Superior temporal gyrus (tissue), 1 donor: ENCODE measurements around the gene RCAN1.
A peak's percentile ranks its signal among the peaks of the same experiment; 100 is the strongest.
"Not testable (repeated sequence)": the region's sequence is repeated elsewhere in the genome, so short reads cannot be mapped to it uniquely, and the experiment has no call there.

ENCODE experiments used
- DNase-seq: peaks from one replicate; pipeline ENCODE4 v3.0.0-alpha.2; 2016; ENCODE audit errors: extremely low spot score

Gene RCAN1

DNA sequence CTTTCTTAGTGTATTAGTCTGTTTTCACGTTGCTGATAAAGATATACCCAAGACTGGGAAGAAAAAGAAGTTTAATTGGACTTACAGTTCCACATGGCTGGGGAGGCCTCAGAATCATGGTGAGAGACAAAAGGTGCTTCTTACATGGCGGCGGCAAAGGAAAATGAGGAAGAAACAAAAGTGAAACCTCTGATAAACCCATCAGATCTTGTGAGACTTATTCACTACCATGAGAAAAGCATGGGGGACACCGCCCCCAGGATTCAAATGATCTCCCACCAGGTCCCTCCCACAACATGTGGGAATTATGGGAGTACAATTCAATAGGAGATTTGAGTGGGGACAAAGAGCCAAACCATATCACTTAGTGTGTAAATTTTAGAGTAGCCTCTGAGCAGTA is 46.1 kb downstream of the RCAN1 start:
- DNase-seq, result not testable (repeated sequence)

DNA sequence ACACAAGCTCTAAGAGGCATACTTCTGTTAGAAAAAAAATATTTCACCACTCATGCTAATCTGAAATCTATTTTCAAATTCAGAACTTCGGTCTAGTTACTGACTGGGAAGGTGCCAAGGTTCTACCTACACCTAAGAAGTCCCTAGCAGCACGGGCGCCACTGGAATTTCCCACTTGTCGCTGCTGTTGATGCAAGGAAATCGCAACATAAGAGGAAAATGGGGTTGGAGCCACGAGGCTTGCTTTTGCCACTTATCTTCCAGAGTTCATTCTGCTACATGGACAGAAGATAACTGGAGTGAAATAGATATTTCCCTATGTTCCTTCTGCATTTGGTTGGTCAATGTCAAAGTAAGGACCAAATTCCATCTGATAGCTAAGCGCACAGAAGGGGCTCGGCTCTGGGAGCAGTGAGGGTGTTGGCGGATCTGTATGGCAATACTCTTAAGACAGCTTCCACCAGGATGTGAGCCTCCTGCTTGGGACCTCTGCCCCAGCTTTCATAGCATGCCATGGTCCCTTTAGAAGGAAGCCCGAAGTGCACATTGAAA is 47.2 kb downstream of the RCAN1 start:
- no peak for DNase-seq

DNA sequence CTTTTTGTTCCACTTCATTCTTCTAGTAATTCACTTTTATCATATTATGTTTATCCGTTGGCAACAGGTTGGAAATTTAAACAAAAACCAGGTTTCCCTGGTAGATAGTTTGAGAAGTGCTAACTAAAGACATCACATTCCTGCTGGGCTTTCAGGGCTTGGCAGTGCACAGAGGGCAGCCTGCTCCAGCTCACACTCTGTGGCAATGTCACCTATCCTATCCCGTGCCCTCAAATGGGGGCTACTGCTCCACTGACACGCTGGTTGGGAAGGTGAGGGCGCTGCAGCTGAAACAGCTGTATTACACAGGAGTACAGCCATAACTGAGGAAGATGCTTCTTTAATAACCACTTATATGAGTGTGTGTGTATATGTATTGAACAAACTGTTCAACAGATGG is 49.7 kb downstream of the RCAN1 start:
- no peak for DNase-seq

DNA sequence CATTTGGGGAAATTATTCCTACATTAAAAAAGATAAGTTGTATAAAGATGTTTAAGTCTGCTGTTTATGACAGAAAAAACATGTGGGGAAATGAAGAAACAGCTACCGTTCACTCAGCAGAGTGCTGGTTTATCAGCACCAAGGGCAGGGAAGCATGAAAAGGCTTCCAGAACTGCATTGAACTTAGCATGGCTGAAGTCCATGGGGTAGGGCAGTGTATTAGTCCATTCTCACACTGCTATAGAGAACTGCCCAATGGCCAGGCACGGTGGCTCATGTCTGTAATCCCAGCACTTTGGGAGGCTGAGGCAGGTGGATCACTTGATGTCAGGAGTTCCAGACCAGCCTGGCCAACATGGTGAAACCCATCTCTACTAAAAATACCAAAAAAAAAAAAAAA is 51.5 kb downstream of the RCAN1 start:
- not testable (repeated sequence) for DNase-seq

DNA sequence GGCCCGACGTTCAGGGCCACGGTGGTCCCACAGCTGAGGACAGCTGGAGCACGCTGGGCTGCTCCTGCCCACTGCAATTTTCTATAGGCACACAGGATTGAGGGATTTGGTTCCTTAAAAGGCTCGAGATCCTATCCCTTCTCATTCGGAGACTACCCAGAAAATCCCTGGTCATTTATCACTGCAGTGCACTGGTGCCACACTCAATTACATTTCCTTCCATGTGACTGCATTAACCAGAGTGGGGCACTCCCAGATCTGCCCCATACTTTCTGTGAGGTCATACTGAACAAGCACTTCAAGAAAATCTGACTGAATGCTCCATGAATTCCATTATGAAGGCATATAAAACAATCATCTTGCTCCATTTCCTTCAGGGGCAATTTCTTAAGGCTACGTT is 53.1 kb downstream of the RCAN1 start:
- DNase-seq, result no peak

DNA sequence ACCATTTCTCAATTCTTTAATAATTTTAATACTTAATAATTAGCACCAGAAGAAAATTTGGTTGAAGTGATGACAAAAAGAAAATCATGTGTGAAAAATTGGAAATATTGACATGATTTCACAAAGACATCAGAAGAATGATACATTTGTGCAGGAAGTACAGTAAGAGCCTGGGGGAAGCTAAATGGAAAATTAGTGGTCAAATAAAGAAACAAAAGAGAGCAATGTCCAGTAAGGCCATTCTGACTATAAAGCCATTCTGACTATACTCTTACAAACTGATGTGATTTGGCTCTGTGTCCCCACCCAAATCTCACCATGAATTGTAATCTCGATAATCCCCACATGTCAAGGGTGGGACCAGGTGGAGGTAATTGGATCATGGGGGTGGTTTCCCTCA is 54.3 kb downstream of the RCAN1 start:
- DNase-seq, result no peak

DNA sequence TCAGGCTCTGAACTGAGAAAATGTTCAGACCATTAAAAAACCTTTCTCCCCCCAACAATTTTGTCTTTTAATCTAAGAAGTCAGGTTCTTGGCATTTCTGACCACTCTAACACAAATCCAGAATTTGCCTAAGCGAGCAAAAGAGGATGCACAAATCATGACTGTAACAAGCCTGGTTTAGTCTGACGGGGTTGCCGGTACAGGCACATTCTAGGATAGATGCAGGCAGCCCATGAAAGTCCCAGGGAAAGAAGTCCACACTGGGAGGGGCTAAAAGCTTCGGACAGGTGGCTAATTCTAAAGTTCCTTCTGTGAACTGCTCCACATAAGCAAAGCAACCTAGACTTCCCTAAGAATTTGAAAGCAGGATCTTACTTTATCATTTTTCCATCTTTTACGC is 54.9 kb downstream of the RCAN1 start:
- no peak for DNase-seq

DNA sequence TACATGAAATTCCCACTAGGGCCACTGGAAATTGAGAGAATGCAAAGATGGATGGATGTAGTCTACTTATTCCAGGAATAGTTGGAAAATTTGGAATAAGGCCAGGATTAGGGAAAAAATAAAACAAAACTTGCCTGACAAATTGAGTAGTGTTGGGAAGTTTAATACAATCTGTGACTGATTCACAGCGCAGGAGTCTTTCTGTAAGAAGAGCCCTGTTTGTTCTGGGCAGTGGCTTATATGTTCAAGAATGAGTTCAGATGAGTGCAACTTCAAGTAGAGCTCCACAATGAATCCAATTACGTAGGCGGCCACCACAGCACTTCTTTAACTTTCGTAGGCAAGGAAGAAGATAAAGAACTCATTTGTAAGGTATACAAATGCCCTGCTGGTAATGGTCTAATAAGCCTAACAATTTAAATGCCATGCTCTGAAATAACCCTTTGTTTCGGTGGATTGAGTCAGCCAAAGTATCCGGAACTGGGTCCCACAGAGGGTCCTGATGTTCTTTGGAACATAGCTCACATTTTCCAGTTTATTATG is 55.8 kb downstream of the RCAN1 start:
- DNase-seq, result no peak

DNA sequence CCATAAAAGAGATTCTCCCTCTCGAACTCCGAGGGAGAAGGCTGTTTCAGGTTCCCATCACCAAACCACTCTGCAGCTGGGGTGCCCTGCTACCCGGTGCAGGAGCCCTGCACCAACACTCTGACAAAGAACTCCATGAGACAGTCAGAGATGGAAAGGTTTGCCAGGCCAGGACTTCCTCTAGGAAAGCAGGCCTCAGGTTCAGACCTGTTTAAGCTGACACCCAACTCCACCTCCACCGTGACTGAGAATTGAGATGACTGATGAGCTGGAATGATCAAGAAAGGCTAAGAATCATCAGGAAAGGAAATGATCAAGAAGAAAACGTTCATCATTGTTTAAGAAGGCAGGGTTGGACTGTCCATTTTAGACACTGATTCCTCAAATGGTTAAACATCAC is 56.7 kb downstream of the RCAN1 start:
- DNase-seq, result no peak

DNA sequence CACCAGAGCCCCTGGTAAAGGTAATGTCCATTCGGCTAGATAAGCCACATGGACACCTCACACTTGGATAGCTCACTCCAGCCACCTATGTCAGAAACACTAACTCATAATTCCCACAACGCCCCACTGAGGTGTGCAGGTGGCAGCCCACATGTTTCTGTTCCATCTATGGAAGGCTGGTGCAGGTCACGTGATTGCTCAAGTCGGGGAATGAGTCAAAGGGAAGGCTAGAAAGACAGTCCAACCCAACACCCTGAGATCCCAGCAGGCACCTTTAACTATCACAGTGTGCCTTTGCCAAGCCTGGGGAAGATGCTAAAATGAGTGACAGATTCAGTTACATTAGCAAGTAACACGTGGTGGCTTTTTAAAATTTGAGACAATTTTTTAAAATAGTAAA is 57.7 kb downstream of the RCAN1 start:
- no peak for DNase-seq

DNA sequence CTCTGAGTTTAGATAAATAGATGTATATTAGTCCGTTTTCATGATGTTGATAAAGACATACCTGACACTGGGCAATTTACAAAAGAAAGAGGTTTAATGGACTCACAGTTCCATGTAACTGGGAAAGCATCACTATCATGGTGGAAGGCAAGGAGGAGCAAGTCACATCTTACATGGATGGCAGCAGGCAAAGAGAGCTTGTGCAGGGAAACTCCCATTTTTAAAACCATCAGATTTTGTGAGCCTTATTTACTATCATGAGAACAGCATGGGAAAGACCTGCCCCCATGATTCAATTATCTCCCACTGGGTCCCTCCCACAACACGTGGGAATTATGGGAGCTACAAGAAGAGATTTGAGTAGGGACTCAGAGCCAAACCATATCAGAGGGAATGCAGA is 60.2 kb downstream of the RCAN1 start:
- DNase-seq, result not testable (repeated sequence)

DNA sequence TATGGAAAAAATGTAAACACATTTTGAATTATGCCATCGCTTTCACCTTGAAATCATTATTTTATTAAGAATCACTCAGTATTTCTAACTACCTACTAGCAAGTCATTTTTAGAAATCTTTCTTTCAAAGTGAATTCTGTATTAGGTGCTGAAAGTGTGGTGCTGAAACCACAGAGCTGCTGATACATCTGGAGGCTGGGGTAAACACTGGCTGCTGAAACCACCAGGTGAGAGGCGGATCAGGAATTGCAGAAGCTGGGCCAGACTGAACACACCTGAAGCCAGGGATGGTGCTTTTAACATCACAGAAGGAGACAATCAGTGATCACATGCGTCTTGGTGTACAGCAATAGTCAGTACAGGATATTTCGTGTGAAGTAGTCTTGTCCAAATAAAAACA is 60.7 kb downstream of the RCAN1 start:
- no peak for DNase-seq

DNA sequence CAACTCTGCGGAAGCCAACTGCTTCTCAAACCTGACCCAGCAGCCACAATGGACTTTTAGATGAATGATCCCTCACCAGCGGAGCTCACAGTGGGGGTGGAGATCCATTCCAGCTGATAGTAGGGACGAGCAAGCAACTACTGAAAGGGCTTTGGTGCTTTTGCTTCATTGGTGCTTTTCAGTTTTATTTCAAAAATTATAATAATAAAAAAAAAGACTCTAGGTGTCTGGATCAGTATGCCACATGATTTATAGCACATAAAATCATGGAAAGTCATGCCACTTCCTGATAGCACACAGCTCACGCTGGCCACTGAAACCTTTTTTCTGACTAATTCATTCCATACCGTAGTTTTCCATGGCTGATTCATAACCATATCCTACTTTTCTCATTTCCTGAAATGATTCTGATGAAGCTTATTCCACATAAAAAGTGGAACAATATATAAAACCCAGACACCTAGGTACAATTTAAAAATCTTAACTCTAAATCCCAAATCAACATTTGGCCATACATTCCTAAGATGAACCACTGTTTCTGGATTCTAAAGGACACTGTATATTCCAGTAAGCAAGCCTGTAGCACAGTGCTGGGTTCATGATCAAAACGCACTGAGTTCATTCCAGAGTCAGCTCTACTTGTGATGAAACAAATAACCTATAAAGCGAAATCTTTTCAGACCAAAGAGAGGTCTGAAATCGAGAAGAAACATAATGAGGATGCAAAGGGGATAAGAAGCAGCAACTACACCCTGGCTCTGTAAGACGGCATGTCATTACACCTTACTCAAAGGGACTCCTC is 61.6 kb downstream of the RCAN1 start:
- no peak for DNase-seq

DNA sequence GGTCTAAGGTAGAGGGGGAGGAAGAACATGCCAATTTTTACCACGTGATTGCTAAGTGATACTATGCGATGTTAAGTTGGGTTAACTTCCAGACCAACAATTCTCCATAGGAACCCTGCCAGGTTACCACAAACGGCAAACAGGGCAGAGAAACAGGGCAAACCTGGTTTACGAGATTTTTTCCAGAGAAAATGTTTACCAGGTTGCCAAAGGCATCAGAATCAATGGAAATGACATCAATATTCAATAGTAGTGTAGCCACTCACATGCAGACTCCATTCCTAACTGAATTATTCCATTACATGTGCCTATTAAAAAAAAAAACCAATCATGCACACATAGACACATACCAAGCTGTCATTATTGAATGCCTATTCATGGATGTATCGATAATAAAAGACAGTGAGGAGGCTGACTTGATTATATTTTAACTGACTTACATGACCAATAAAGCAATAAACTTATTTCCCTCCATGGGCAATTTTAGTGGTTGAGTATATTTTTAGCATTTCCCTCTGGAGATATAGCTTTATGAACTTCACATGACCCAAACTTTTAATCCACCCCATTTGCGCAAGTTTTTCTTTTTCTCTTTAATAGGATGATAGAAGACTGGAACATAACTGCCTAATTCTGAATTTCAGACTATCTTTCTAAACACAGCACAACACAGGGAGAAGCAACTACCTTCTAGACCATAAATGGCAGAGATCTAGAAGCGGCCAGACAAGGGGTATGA is 62.4 kb downstream of the RCAN1 start:
- no peak for DNase-seq

DNA sequence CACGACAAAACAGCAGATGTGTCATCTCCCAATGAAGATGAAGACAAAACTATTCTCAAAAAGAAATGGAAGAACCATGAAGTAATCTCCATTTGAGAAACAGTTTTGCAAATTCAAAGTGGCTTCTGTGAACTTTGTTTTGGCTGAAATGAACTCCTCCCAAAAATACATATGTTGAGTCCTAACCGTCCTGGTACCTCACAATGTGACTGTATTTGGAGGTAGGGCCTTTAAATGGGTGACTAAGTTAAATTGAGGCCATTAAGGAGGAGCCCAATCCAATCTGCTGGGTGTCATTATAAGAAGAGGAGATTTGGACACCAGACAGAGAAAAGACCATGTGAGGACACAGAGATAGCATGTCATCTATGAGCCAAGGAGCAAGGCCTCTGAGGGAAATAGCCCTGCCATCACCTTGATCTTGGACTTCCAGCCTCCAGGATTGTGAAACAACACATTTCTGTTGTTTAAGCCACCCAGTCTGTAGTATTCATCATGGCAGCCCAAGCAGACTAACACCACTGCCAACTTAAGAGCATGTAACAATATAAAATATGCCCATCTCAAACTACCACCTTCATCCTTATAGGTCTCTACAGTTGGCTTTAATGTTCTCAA is 64.6 kb downstream of the RCAN1 start:
- DNase-seq, result no peak

DNA sequence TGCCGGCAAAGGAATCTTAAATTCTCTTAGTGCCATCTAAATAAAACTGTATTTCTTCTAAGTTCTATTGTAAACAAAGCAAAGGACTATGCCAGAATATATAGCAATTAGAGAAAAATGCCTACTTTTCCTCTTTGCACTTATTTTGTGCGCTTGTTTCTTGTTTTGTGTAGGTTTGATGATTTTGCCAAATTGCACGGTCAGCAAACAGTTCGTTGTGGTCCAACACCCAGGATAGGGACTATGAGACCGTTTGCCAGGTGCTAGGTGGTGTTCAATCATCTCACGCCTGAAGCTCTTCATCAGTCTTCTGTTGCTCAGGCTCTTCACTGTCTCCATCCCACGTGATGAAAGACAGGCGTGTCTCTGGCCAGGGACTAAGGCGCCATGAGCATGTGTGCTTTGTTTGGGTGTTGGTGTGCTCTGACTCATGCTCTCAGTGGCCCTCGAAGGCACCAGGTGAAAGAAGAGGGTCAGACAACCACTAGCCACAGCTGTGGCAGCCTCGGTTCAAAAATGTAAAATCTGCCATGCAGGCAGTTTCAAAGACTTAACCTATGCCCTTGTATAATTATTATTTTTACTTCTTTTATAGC is 66.0 kb downstream of the RCAN1 start:
- DNase-seq, result no peak

DNA sequence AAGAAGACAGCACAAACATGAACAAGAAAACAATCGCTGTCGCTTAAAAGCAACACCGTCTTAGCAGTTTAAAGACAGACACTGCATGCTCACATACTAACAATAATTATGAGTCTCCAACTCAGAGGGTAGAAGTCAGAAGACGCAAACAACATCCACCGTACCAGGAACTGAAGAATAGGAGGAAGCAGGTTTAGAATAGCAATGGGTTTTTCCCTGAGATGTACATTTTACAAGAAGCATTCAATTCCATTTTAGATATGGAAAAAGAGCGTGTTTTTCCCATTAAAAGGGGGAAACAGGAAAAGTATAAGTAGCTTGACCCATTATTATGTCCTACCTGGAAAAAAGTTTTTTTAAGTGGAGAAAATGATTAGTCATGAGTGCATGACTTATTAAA is 68.4 kb downstream of the RCAN1 start:
- DNase-seq, result no peak

DNA sequence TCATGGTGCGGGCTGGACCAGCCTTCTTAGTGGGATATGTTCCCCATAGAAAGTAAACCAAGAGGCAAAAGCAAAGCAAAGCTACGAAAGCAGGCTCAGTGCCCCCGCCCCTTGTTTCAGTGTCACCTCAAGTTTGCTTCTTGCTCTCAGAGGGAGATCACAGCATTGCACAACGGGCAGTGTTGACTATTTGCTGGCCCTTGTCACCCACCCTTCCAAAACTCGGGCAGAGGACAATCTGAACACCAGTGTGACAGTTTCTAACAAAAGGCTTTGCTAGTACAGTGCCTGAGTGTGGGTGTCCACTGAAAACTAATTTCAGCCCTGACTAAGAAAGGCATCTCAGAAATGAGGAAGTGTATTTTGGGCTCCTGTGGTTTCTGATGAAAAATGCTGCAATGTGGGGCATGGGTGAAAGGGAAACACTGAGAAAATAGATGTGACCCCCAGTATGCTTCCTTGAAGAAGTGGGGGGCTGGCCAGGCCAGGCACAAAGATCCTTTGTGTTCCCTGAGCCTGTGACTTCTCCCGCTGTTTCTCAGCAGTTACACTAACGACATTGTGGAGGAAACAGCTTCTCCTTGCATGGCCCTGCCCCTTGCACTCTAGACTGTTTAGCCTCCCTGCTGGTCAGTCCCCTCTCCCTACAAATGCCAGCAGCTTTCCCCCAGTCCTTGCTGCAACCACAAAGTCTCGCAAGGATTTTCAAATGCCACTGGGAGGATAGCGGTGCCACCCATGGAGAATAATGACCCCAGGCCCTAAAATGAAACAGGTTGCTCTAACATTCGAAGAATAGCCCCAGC is 69.6 kb downstream of the RCAN1 start:
- DNase-seq, result peak; percentile 76

DNA sequence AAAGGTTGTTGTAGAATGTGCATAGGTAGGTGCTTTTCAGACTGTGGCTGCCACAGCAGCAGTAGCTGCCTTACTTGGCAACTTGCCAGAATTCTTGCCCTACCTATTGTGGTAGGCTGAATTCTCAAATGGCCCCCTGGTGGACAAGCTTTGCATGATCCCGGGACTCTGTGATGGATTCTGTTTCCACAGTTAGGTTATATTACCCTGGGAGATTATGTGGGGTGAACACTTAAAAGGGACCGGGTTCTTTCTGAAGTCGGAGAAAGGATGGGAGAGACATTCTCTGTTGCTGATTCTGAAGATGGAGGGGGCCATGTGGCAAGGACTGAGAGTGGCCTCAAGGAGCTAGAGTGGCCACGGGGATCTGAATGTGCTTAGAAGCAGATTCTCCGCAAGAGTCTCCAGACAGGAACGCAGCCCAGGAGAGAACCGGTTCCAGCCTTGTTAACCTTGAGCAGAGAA is 70.8 kb downstream of the RCAN1 start:
- DNase-seq, result peak; percentile 49

DNA sequence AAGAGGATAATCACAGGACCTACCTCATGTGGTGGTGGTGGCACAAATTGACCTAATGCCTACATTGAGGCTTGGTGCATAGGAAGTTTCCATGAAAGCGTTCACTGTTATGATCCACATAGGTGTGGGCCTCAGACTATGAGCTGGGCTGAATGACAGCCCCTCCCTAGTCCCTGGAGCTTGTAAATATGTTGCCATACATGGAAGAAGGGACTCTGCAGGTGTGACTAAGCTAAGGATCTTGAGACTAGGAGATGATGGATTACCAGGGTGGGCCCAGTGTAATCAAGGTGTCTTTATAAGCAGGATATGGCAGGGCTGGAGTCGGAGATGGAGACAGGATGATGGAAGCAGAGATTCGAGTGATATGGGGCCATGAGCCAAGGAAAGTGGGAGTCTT is 71.9 kb downstream of the RCAN1 start:
- no peak for DNase-seq

DNA sequence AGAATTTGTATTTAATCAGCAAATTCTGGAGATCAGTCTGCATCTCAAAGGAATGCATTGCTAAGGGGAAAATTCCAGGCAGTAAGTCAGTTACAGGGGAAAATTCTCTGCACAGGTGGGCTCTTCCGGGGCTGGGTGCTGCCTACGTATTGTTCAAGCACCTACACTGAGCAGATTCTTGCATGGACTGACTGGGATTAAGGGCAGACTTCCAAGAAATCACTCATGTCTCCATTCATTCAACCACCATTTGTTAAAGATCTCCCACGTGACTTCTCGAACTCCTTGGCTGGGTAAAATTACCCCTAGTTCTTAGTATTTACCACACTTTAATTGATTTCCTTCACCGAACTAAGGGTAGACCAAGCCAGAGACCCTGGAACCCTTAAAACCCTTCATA is 74.7 kb downstream of the RCAN1 start:
- no peak for DNase-seq
